Upper lobe of left lung (tissue), 6 donors: ENCODE measurements around the gene NRXN2. TPM values are rescaled to one million over a fixed set of nuclear protein-coding genes. Genes with fewer than 3 reads are reported as not detected.

Source experiments
- ATAC-seq, 2 donors: fragments of 200-7000 bp; cut with Tn5 transposase; one replicate each; pipeline ENCODE4 v1.9.1; 2022; ENCODE audit warnings: mild to moderate bottlenecking in 2 of 2, moderate library complexity in 2 of 2; ENCODE audit not compliant: low FRiP score in 2 of 2
- DNase-seq, 2 donors: peaks; one replicate each; pipeline ENCODE4 v3.0.0-alpha.2; 2019 to 2020
- H3K27ac ChIP-seq, 4 donors: fragments of 200-600 bp; sonication (generic); one replicate each; pipeline ENCODE4 v1.5.1; 2016 to 2019
- H3K27me3 ChIP-seq, 4 donors: fragments of 200-600 bp; sonication (generic); one replicate each; pipeline ENCODE4 v1.5.1; 2017 to 2019
- H3K36me3 ChIP-seq, 4 donors: fragments of 200-600 bp; sonication (generic); one replicate each; pipeline ENCODE4 v1.5.1; 2016 to 2019
- H3K4me1 ChIP-seq, 4 donors: fragments of 200-600 bp; sonication (generic); one replicate each; pipeline ENCODE4 v1.5.1; 2018 to 2019
- H3K4me3 ChIP-seq, 4 donors: fragments of 200-600 bp; sonication (generic); one replicate each; pipeline ENCODE4 v1.5.1; 2017 to 2019; ENCODE audit warnings: mild to moderate bottlenecking in 2 of 4, moderate library complexity in 1 of 4
- H3K9me3 ChIP-seq, 4 donors: fragments of 200-600 bp; sonication (generic); one replicate each; pipeline ENCODE4 v1.5.1; 2018 to 2019
- CTCF ChIP-seq, 6 experiments: fragments of 450-650 bp in 4 of 6; fragments of 200-600 bp in 2 of 6; sonication (generic) in 2 of 6; IDR thresholded peaks; one replicate each; pipeline ENCODE4 v1.5.1; 2016 to 2019; ENCODE audit warnings: antibody characterized with exemption in 6 of 6
- EP300 ChIP-seq, 4 donors: sonication (generic); formaldehyde crosslinking; IDR thresholded peaks; one replicate each; pipeline ENCODE4 v1.5.1; 2017; ENCODE audit warnings: antibody characterized with exemption in 4 of 4, control low read depth in 2 of 4
- POLR2A ChIP-seq, 4 donors: fragments of 450-650 bp; IDR thresholded peaks; one replicate each; pipeline ENCODE4 v1.5.1; 2016 to 2017; ENCODE audit warnings: antibody characterized with exemption in 4 of 4, mild to moderate bottlenecking in 2 of 4
- POLR2AphosphoS5 ChIP-seq, 2 donors: sonication (generic); formaldehyde crosslinking; IDR thresholded peaks; one replicate each; pipeline ENCODE4 v1.5.1; 2017; ENCODE audit warnings: antibody characterized with exemption in 2 of 2
- WGBS, 2 donors: methylation state at CpG; one replicate each; pipeline ENCODE4 v1.1.5; 2017 to 2018; 5-methylcytosine and 5-hydroxymethylcytosine counted together
- total RNA-seq, 6 donors: library from RNA; depleted of rRNA in 4 of 6; stranded (reverse); fragments of >200 nt in 4 of 6; gene quantifications; one replicate each; pipeline versions ENCODE4 v1.1.0 to v1.2.1, GENCODE V29; 2016 to 2021
- donor health status: DM: no; HTN: no; CAD: no; lungs with moderate emphysema.
- donor health status: DM: no; HTN: yes; CAD: no; lungs with severe emphysema.

NRXN2 gene
- total RNA-seq, 6 donors from 2014 or later: 0.59 to 21.6 (median 2.9) TPM; not detected in 2

- DNase-seq (no peak), ATAC-seq (no peak)
- WGBS, 2 donors: 71 to 72% methylated on average over 8 of the region's 8 CpGs
- TF ChIP-seq EP300 (IDR thresholded peaks at IDR 0.05) (no peak), POLR2AphosphoS5 (IDR thresholded peaks at IDR 0.05) (no peak), POLR2A (IDR thresholded peaks at IDR 0.05) (no peak), CTCF (IDR thresholded peaks at IDR 0.05) (no peak)
- no peaks in the 10 kb centered on the region for H3K9me3 ChIP-seq
- H3K36me3 ChIP-seq: no peaks in the 10 kb centered on the region
- no peak overlapping the region for H3K27ac ChIP-seq
- H3K4me1 ChIP-seq: peaks cover 10 to 19% (median 16%) of the 10 kb centered on the region in 4 donors
- H3K27me3 ChIP-seq: no peaks in the 10 kb centered on the region
- H3K4me3 ChIP-seq: no peak overlapping the region
Observed at GRCh38 chr11:64684357-64684756, 38.6 kb downstream of the NRXN2 start.

- 55 to 60% methylated on average over 4 of the region's 4 CpGs for WGBS, 2 donors
- H3K36me3 ChIP-seq: no peaks in the 10 kb centered on the region
- peaks cover 0 to under 1% (median 0%) of the 10 kb centered on the region in 4 donors for H3K4me1 ChIP-seq
- H3K27ac ChIP-seq: no peak overlapping the region
- no peaks in the 10 kb centered on the region for H3K27me3 ChIP-seq
- ATAC-seq: no peak
- no peak for DNase-seq
- TF ChIP-seq POLR2AphosphoS5 (IDR thresholded peaks at IDR 0.05): no peak
- H3K9me3 ChIP-seq: no peaks in the 10 kb centered on the region
- no peak overlapping the region for H3K4me3 ChIP-seq
Observed at GRCh38 chr11:64681171-64681570, 41.8 kb downstream of the NRXN2 start.

GRCh38 chr11:64679846-64680245 is 43.2 kb downstream of the NRXN2 start:
- WGBS, 2 donors: 62 to 67% methylated on average over 1 of the region's 2 CpGs
- ATAC-seq: no peak

GRCh38 chr11:64677441-64678023 is 45.5 kb downstream of the NRXN2 start:
- no peak for DNase-seq

More at GRCh38 chr11:64679846-64680245, 43.2 kb downstream of the NRXN2 start:
- Histone ChIP-seq H3K4me1 (peaks cover 0 to 6% (median 2%) of the 10 kb centered on the region in 4 donors), H3K4me3 (no peak overlapping the region), H3K36me3 (no peaks in the 10 kb centered on the region), H3K27me3 (no peaks in the 10 kb centered on the region), H3K9me3 (no peaks in the 10 kb centered on the region), H3K27ac (no peak overlapping the region)
- no peak for DNase-seq
- no peak for TF ChIP-seq POLR2A (IDR thresholded peaks at IDR 0.05)
- TF ChIP-seq EP300 (IDR thresholded peaks at IDR 0.05): no peak
- TF ChIP-seq POLR2AphosphoS5 (IDR thresholded peaks at IDR 0.05): no peak
- no peak for TF ChIP-seq CTCF (IDR thresholded peaks at IDR 0.05)

GRCh38 chr11:64676261-64676615 is 46.8 kb downstream of the NRXN2 start:
- DNase-seq (no peak), ATAC-seq (peak in 1 of 2 donors; percentile 32)
- 62 to 73% methylated on average over 2 of the region's 2 CpGs for WGBS, 2 donors
- TF ChIP-seq POLR2AphosphoS5 (IDR thresholded peaks at IDR 0.05) (no peak), CTCF (IDR thresholded peaks at IDR 0.05) (no peak), POLR2A (IDR thresholded peaks at IDR 0.05) (no peak), EP300 (IDR thresholded peaks at IDR 0.05) (no peak)
- Histone ChIP-seq H3K36me3 (no peaks in the 10 kb centered on the region), H3K27me3 (no peaks in the 10 kb centered on the region), H3K4me3 (no peak overlapping the region), H3K4me1 (peaks cover 0 to 6% (median 2%) of the 10 kb centered on the region in 4 donors), H3K9me3 (no peaks in the 10 kb centered on the region), H3K27ac (no peak overlapping the region)

More at GRCh38 chr11:64677441-64678023, 45.5 kb downstream of the NRXN2 start:
- no peak for ATAC-seq
- Histone ChIP-seq H3K9me3 (no peaks in the 10 kb centered on the region), H3K4me1 (peaks cover 0 to 6% (median 2%) of the 10 kb centered on the region in 4 donors), H3K36me3 (no peaks in the 10 kb centered on the region), H3K27me3 (no peaks in the 10 kb centered on the region), H3K27ac (no peak overlapping the region), H3K4me3 (no peak overlapping the region)
- no peak for TF ChIP-seq EP300 (IDR thresholded peaks at IDR 0.05)
- no peak for TF ChIP-seq CTCF (IDR thresholded peaks at IDR 0.05)
- TF ChIP-seq POLR2AphosphoS5 (IDR thresholded peaks at IDR 0.05): no peak
- no peak for TF ChIP-seq POLR2A (IDR thresholded peaks at IDR 0.05)
- WGBS, 2 donors: 80 to 81% methylated on average over 6 of the region's 6 CpGs
